C4-2B (cell line): ENCODE data around the gene MRPL40.

ENCODE experiments used
- ZFX ChIP-seq: fragments of 450-650 bp; IDR thresholded peaks from 2 replicates; pipeline ENCODE4 v1.6.1; 2017
- TF ChIP-seq, protein P1 (sequence below): fragments of 450-650 bp; conservative IDR thresholded peaks from 2 replicates; pipeline ENCODE4 v1.5.1; 2017; ENCODE audit warnings: mild to moderate bottlenecking

DNA sequence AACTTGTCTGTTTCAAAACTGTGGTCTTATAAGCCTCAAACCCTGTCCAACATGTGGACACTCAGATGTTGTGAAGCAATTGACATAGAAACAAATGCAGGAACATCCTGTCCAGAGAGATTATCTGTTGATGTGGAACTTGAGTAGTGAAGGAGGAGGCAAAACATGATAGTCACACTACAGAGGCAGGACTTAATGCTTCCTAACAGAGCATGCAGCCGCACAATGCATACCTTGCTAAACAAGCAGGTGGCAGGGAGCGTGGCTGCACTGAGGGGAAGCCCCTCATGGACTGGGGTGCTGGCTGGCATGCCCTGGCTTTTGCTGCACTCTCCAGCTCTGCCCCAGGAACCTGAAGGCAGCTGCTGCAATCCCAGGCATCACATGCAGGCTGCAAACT is 9.8 kb downstream of the MRPL40 start:
- TF ChIP-seq, protein P1, sequence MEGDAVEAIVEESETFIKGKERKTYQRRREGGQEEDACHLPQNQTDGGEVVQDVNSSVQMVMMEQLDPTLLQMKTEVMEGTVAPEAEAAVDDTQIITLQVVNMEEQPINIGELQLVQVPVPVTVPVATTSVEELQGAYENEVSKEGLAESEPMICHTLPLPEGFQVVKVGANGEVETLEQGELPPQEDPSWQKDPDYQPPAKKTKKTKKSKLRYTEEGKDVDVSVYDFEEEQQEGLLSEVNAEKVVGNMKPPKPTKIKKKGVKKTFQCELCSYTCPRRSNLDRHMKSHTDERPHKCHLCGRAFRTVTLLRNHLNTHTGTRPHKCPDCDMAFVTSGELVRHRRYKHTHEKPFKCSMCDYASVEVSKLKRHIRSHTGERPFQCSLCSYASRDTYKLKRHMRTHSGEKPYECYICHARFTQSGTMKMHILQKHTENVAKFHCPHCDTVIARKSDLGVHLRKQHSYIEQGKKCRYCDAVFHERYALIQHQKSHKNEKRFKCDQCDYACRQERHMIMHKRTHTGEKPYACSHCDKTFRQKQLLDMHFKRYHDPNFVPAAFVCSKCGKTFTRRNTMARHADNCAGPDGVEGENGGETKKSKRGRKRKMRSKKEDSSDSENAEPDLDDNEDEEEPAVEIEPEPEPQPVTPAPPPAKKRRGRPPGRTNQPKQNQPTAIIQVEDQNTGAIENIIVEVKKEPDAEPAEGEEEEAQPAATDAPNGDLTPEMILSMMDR: no peak
- TF ChIP-seq ZFX: no peak
